ENCODE results near the gene IGFL1. TPM values are rescaled to one million over a fixed set of nuclear protein-coding genes. Genes with fewer than 3 reads are reported as not detected.
"Not testable (repeated sequence)": the region's sequence is repeated elsewhere in the genome, so short reads cannot be mapped to it uniquely, and the experiment has no call there.

Gene IGFL1
- total RNA-seq, 1 donor from 2014 or later, result not detected

- ATAC-seq, result no peak
These were observed 12.1 kb downstream of the IGFL1 start for GRCh38 chr19:46241626-46242025.

GRCh38 chr19:46243081-46243654 is 13.6 kb downstream of the IGFL1 start:
- intact Hi-C loops (cut with DNase I); DNase-seq; H3K27ac ChIP-seq; H3K36me3 ChIP-seq; ATAC-seq; H3K9me3 ChIP-seq; H3K4me1 ChIP-seq; H3K4me3 ChIP-seq; H3K27me3 ChIP-seq (ENCODE audit: low read depth): not testable (repeated sequence)

More at GRCh38 chr19:46241626-46242025, 12.1 kb downstream of the IGFL1 start:
- H3K4me1 ChIP-seq, result no peaks in the 10 kb centered on the region
- H3K27ac ChIP-seq, result no peak overlapping the region
- intact Hi-C loops (cut with DNase I), result no loop called here
- TF ChIP-seq CTCF (IDR thresholded peaks at IDR 0.05), result no peak
- peaks cover 10% of the 10 kb centered on the region for H3K27me3 ChIP-seq (ENCODE audit: low read depth)
- H3K36me3 ChIP-seq, result no peaks in the 10 kb centered on the region
- no peak for DNase-seq
- no peak overlapping the region for H3K4me3 ChIP-seq
- H3K9me3 ChIP-seq, result no peaks in the 10 kb centered on the region

GRCh38 chr19:46250076-46250735 is 20.7 kb downstream of the IGFL1 start:
- no peak overlapping the region for H3K4me3 ChIP-seq
- intact Hi-C loops (cut with DNase I), result no loop called here
- H3K27me3 ChIP-seq (ENCODE audit: low read depth), result no peaks in the 10 kb centered on the region
- DNase-seq (no peak), ATAC-seq (no peak)
- H3K4me1 ChIP-seq, result no peaks in the 10 kb centered on the region
- H3K27ac ChIP-seq, result no peak overlapping the region
- H3K36me3 ChIP-seq, result no peaks in the 10 kb centered on the region
- no peaks in the 10 kb centered on the region for H3K9me3 ChIP-seq
- no peak for TF ChIP-seq CTCF (IDR thresholded peaks at IDR 0.05)

GRCh38 chr19:46251416-46251815 is 21.9 kb downstream of the IGFL1 start:
- Histone ChIP-seq H3K9me3 (no peaks in the 10 kb centered on the region), H3K4me1 (no peaks in the 10 kb centered on the region), H3K27ac (no peak overlapping the region), H3K36me3 (no peaks in the 10 kb centered on the region), H3K27me3 (ENCODE audit: low read depth) (no peaks in the 10 kb centered on the region), H3K4me3 (no peak overlapping the region)
- DNase-seq (no peak), ATAC-seq (no peak)
- no peak for TF ChIP-seq CTCF (IDR thresholded peaks at IDR 0.05)
- intact Hi-C loops (cut with DNase I), result no loop called here

- no peak for DNase-seq
- intact Hi-C loops (cut with DNase I), result no loop called here
- no peaks in the 10 kb centered on the region for H3K9me3 ChIP-seq
- TF ChIP-seq CTCF (IDR thresholded peaks at IDR 0.05), result no peak
- no peaks in the 10 kb centered on the region for H3K4me1 ChIP-seq
- ATAC-seq, result no peak
- H3K36me3 ChIP-seq, result no peaks in the 10 kb centered on the region
- no peaks in the 10 kb centered on the region for H3K27me3 ChIP-seq (ENCODE audit: low read depth)
- H3K4me3 ChIP-seq, result no peak overlapping the region
- no peak overlapping the region for H3K27ac ChIP-seq
These were observed 25.2 kb downstream of the IGFL1 start for GRCh38 chr19:46254776-46255175.

- no peak for DNase-seq
- Histone ChIP-seq H3K4me1 (no peaks in the 10 kb centered on the region), H3K27me3 (ENCODE audit: low read depth) (peaks cover 8% of the 10 kb centered on the region), H3K4me3 (no peak overlapping the region), H3K27ac (no peak overlapping the region), H3K9me3 (no peaks in the 10 kb centered on the region), H3K36me3 (no peaks in the 10 kb centered on the region)
- no peak for TF ChIP-seq CTCF (IDR thresholded peaks at IDR 0.05)
- intact Hi-C loops (cut with DNase I), result no loop called here
- no peak for ATAC-seq
These were observed 27.3 kb downstream of the IGFL1 start for GRCh38 chr19:46256855-46257254.

- not testable (repeated sequence) for H3K27ac ChIP-seq; H3K36me3 ChIP-seq; ATAC-seq; H3K4me1 ChIP-seq; H3K4me3 ChIP-seq; H3K9me3 ChIP-seq; DNase-seq; H3K27me3 ChIP-seq (ENCODE audit: low read depth)
- intact Hi-C loops (cut with DNase I), result loop anchor here (5.0 kb wide), 1 partner anchor 179 kb away; no protein-coding TSS in a partner anchor
These were observed 32.0 kb downstream of the IGFL1 start for GRCh38 chr19:46261501-46261900.

GRCh38 chr19:46262684-46263296 is 33.2 kb downstream of the IGFL1 start:
- peak; percentile 71 to 75 for ATAC-seq
- H3K4me1 ChIP-seq; DNase-seq; H3K9me3 ChIP-seq; H3K4me3 ChIP-seq; H3K27me3 ChIP-seq (ENCODE audit: low read depth); H3K27ac ChIP-seq; H3K36me3 ChIP-seq: not testable (repeated sequence)
- intact Hi-C loops (cut with DNase I), result loop anchor here (5.0 kb wide), 1 partner anchor 180 kb away; no protein-coding TSS in a partner anchor
